GM12878 (cell line): ENCODE data around the gene GIMAP6. TPM values are rescaled to one million over a fixed set of nuclear protein-coding genes. Genes with fewer than 3 reads are reported as not detected.

Experiments
- ATAC-seq: fragments of 200-7000 bp; cut with Tn5 transposase; 3 replicates; pipeline ENCODE4 v1.9.1; 2020; ENCODE audit warnings: mild to moderate bottlenecking, moderate library complexity
- BruUV-seq: library from RNA; stranded (reverse); fragments of 400-500 nt; replicated peaks from 2 replicates; lab custom pipeline; 2021; lab: Mats Ljungman, UMichigan
- CTCF ChIA-PET: fragments of 300-600 bp; sonication (Branson Sonifier 250); formaldehyde crosslinking; extraction: SDS; loops from one replicate; lab custom pipeline; 2021; ENCODE audit warnings: inconsistent platforms; lab: Yijun Ruan, JAX
- POLR2A ChIA-PET: fragments of 350-600 bp; formaldehyde crosslinking; extraction: SDS; loops from one replicate; lab custom pipeline; 2021; ENCODE audit warnings: inconsistent platforms; lab: Charles Lee
- RAD21 ChIA-PET: fragments of 300-600 bp; sonication (Branson Sonifier 250); formaldehyde crosslinking; loops from one replicate; lab custom pipeline; 2023; ENCODE audit warnings: antibody characterized with exemption; ENCODE audit not compliant: unreplicated experiment; lab: Charles Lee
- SMC1A ChIA-PET: fragments of 300-600 bp; sonication (Branson Sonifier 250); formaldehyde crosslinking; loops from one replicate; lab custom pipeline; 2023; ENCODE audit not compliant: unreplicated experiment, uncharacterized antibody; lab: Charles Lee
- DNase-seq: peaks from one replicate; pipeline ENCODE4 v3.0.0-alpha.2; 2011; ENCODE audit warnings: low read depth, low spot score
- FAIRE-seq: peaks from 3 replicates; lab custom pipeline; 2011; peaks lifted over from hg19 to GRCh38; lab: Jason Lieb, UNC
- H2AFZ ChIP-seq: 2 replicates; pipeline ENCODE4 v1.6.0; 2011; ENCODE audit warnings: low read depth, low read length, control low read depth; ENCODE audit not compliant: control insufficient read depth
- H3K27ac ChIP-seq: 2 replicates; pipeline ENCODE4 v1.5.1; 2011; ENCODE audit warnings: control low read depth; ENCODE audit not compliant: control insufficient read depth, insufficient read depth
- H3K27me3 ChIP-seq, 2 experiments: replicated peaks in 1 of 2; 2 replicates each; pipeline versions ENCODE4 v1.6.0 to v1.6.1; 2011; ENCODE audit warnings: low read length in 1 of 2; ENCODE audit not compliant: control insufficient read depth in 2 of 2, insufficient read depth in 2 of 2
- H3K36me3 ChIP-seq, 2 experiments: 2 replicates each; pipeline ENCODE4 v1.5.1; 2011; ENCODE audit warnings: low read length in 1 of 2; ENCODE audit not compliant: control insufficient read depth in 2 of 2, insufficient read depth in 2 of 2
- H3K4me1 ChIP-seq: 2 replicates; pipeline ENCODE4 v1.6.1; 2011; ENCODE audit warnings: mild to moderate bottlenecking, low read length, moderate library complexity, mixed read lengths; ENCODE audit not compliant: control insufficient read depth, insufficient read depth
- H3K4me2 ChIP-seq: 2 replicates; pipeline ENCODE4 v1.6.0; 2011; ENCODE audit warnings: control low read depth; ENCODE audit not compliant: control insufficient read depth, insufficient read depth
- H3K4me3 ChIP-seq: fragments of 200-600 bp; sonication (generic); 2 replicates; pipeline ENCODE4 v1.5.1; 2016
- H3K79me2 ChIP-seq: 2 replicates; pipeline ENCODE4 v1.6.0; 2011; ENCODE audit warnings: low read length; ENCODE audit not compliant: control insufficient read depth, insufficient read depth
- H3K9ac ChIP-seq: 2 replicates; pipeline ENCODE4 v1.8.0; 2011; ENCODE audit warnings: low read length, control low read depth, mixed read lengths; ENCODE audit not compliant: control insufficient read depth, insufficient read depth
- H3K9me3 ChIP-seq: replicated peaks from 3 replicates; pipeline ENCODE4 v1.5.1; 2011; ENCODE audit warnings: mild to moderate bottlenecking, low read length; ENCODE audit not compliant: control insufficient read depth, insufficient read depth
- H4K20me1 ChIP-seq: 2 replicates; pipeline ENCODE4 v1.6.0; 2011; ENCODE audit not compliant: control insufficient read depth, insufficient read depth
- ATF2 ChIP-seq: IDR thresholded peaks from 2 replicates; pipeline ENCODE4 v1.6.1; 2012; ENCODE audit warnings: low read length, inconsistent platforms
- BCL11A ChIP-seq: IDR thresholded peaks from 2 replicates; pipeline ENCODE4 v1.6.1; 2011; ENCODE audit warnings: low read depth, low read length
- CEBPB ChIP-seq, 2 experiments: fragments of 150-350 bp in 1 of 2; IDR thresholded peaks; 2 replicates each; pipeline ENCODE4 v1.6.1; 2012 to 2014; ENCODE audit warnings: low read depth in 2 of 2, low read length in 2 of 2, borderline replicate concordance in 1 of 2, inconsistent platforms in 1 of 2
- CREB1 ChIP-seq: IDR thresholded peaks from 2 replicates; pipeline ENCODE4 v1.6.1; 2012; ENCODE audit warnings: low read depth, mild to moderate bottlenecking, inconsistent platforms
- FOS ChIP-seq: IDR thresholded peaks from 3 replicates; pipeline ENCODE4 v1.6.1; 2011; ENCODE audit warnings: borderline replicate concordance; ENCODE audit not compliant: insufficient read length; ENCODE audit errors: extremely low read depth
- HDGF ChIP-seq: fragments of 450-650 bp; IDR thresholded peaks from 2 replicates; pipeline ENCODE4 v1.6.1; 2016; ENCODE audit warnings: antibody characterized with exemption
- KDM1A ChIP-seq: fragments of 200-600 bp; sonication (generic); IDR thresholded peaks from 2 replicates; pipeline ENCODE4 v1.6.1; 2016; ENCODE audit warnings: borderline replicate concordance
- PAX5 ChIP-seq: IDR thresholded peaks from 2 replicates; pipeline ENCODE4 v1.6.1; 2011; ENCODE audit warnings: low read depth, low read length, borderline replicate concordance
- RCOR1 ChIP-seq: conservative IDR thresholded peaks from 2 replicates; pipeline ENCODE4 v1.6.1; 2012; ENCODE audit warnings: low read depth, low read length, improper control_type of control experiment
- SIN3A ChIP-seq: IDR thresholded peaks from 2 replicates; pipeline ENCODE4 v1.6.1; 2012; ENCODE audit warnings: low read depth, low read length, improper control_type of control experiment
- SMAD1 ChIP-seq: fragments of 450-650 bp; IDR thresholded peaks from 2 replicates; pipeline ENCODE4 v1.6.1; 2018; ENCODE audit warnings: mild to moderate bottlenecking, low read depth; ENCODE audit not compliant: partially characterized antibody
- SREBF2 ChIP-seq: IDR thresholded peaks from 2 replicates; pipeline ENCODE4 v1.6.1; 2012; ENCODE audit warnings: mild to moderate bottlenecking, low read length
- TAF1 ChIP-seq: IDR thresholded peaks from 2 replicates; pipeline ENCODE4 v1.6.1; 2011; ENCODE audit warnings: mild to moderate bottlenecking, low read depth, low read length, borderline replicate concordance
- TBL1XR1 ChIP-seq: IDR thresholded peaks from 2 replicates; pipeline ENCODE4 v1.6.1; 2012; ENCODE audit warnings: low read depth, low read length, improper control_type of control experiment
- TCF3 ChIP-seq: IDR thresholded peaks from 2 replicates; pipeline ENCODE4 v1.6.1; 2012; ENCODE audit warnings: low read depth, mild to moderate bottlenecking, low read length, borderline replicate concordance; ENCODE audit not compliant: insufficient read depth
- ZSCAN29 ChIP-seq: fragments of 450-650 bp; IDR thresholded peaks from 2 replicates; pipeline ENCODE4 v1.6.1; 2017; ENCODE audit warnings: mild to moderate bottlenecking, moderate library complexity
- WGBS: methylation state at CpG from one replicate; pipeline ENCODE4 v1.1.6; 2016; ENCODE audit warnings: low lambda C conversion rate; ENCODE audit not compliant: insufficient replicate concordance, insufficient coverage; ENCODE audit errors: missing lambda C conversion rate; 5-methylcytosine and 5-hydroxymethylcytosine counted together
- in situ Hi-C: fragments of 300-500 bp; cut with MboI; formaldehyde crosslinking; loops from 9 replicates; pipeline ENCODE4 v1.14.3; 2018; ENCODE audit warnings: mixed read lengths
- intact Hi-C: fragments of 100-400 bp; cut with micrococcal nuclease; formaldehyde crosslinking; loops from one replicate; pipeline ENCODE4 v1.14.2; 2022; ENCODE audit not compliant: unreplicated experiment
- polyA plus RNA-seq, 11 experiments: library from polyadenylated mRNA; depleted of rRNA in 4 of 11; unstranded in 6 of 11; stranded (reverse) in 5 of 11; fragments of >200 nt; fragmentation: Nextera tagmentation in 4 of 11; fragmentation: Illumina TruSeq in 1 of 11; extraction: Ambion mirVana in 4 of 11; extraction: Trizol in 1 of 11; gene quantifications; 1 replicate in 1 of 11; 2 replicates in 10 of 11; pipeline versions ENCODE4 v1.2.1 to v1.2.3, GENCODE V29; 2011 to 2016; ENCODE audit warnings: inconsistent platforms in 2 of 11, missing spikeins in 2 of 11, low read depth in 1 of 11
- total RNA-seq, 4 experiments: library from RNA; depleted of rRNA in 3 of 4; stranded (reverse); fragments of >200 nt in 3 of 4; fragmentation: Illumina TruSeq in 1 of 4; extraction: Trizol in 1 of 4; gene quantifications; 2 replicates each; pipeline versions ENCODE4 v1.2.1 to v1.2.3, GENCODE V29; 2013 to 2021
- TF ChIP-seq, protein P1 (sequence below): IDR thresholded peaks from 2 replicates; pipeline ENCODE4 v1.6.1; 2012; ENCODE audit warnings: low read depth, low read length, improper control_type of control experiment
- TF ChIP-seq, protein P2 (sequence below): fragments of 150-350 bp; IDR thresholded peaks from 2 replicates; pipeline ENCODE4 v1.6.1; 2014; ENCODE audit warnings: mild to moderate bottlenecking, low read depth, low read length

GIMAP6 gene
- total and polyA plus RNA-seq, 10 of the 15 experiments (the other 5 are each of a cell fraction or from before 2014, with no cell fraction given), result 6.2 to 49.2 (median 35.4) TPM

DNA sequence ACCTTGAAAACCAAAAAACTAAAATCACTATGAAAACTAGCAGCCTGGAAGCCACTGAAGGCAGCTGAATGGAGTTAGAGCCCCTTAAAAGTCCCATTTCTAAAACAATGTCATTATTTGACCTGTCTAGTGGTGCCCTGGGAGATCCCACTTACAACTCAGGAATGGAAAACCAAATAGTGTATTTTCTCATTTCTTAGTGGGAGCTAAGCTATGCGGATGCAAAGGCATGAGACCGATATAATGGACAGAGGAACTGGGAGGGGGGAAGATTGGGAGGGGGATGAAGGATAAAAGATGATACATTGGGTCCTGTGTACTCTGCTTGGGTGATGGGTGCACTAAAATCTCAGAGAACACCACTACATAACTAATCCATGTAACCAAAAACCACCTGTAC is 43.5 kb upstream of the GIMAP6 start:
- 72% methylated on average over 2 of the region's 2 CpGs for WGBS
- no peak overlapping the region; the same call in none of the 2 replicates for H3K4me2 ChIP-seq
- H3K27me3 ChIP-seq, result no peaks in the 10 kb centered on the region
- no peaks in the 10 kb centered on the region for H4K20me1 ChIP-seq
- peaks cover 10% of the 10 kb centered on the region for H3K4me1 ChIP-seq
- H3K9me3 ChIP-seq, result peaks cover 6% of the 10 kb centered on the region; the same call in 2 of the 3 replicates
- H3K9ac ChIP-seq, result no peak overlapping the region
- H3K79me2 ChIP-seq, result no peaks in the 10 kb centered on the region
- ATAC-seq, result no peak
- ChIA-PET POLR2A (interaction anchor here (0.6 kb wide), 2 partner anchors 10 to 243 kb away, joined by 3 to 5 read pairs; no protein-coding TSS in a partner anchor), SMC1A (interaction anchor here (1.7 kb wide), 1 partner anchor 15 kb away, joined by 5 read pairs; no protein-coding TSS in a partner anchor)
- intact Hi-C loops, result no loop called here
- no peak overlapping the region; the same call in 1 of the 2 replicates for H2AFZ ChIP-seq
- DNase-seq, result no peak
- no peak for FAIRE-seq
- no TSS peak for BruUV-seq
- TF ChIP-seq TAF1, result no peak
- no peak for TF ChIP-seq SIN3A
- TF ChIP-seq, protein P1, sequence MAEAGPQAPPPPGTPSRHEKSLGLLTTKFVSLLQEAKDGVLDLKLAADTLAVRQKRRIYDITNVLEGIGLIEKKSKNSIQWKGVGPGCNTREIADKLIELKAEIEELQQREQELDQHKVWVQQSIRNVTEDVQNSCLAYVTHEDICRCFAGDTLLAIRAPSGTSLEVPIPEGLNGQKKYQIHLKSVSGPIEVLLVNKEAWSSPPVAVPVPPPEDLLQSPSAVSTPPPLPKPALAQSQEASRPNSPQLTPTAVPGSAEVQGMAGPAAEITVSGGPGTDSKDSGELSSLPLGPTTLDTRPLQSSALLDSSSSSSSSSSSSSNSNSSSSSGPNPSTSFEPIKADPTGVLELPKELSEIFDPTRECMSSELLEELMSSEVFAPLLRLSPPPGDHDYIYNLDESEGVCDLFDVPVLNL, result no peak
- TF ChIP-seq SMAD1, result no peak
- no peak for TF ChIP-seq ATF2
- no peak for TF ChIP-seq CEBPB (IDR thresholded peaks at IDR 0.05; ENCODE audit: borderline replicate concordance in 1 of 2, low read depth in 2 of 2, low read length in 2 of 2)
- TF ChIP-seq RCOR1, result no peak
- no peak for TF ChIP-seq CREB1
- TF ChIP-seq SREBF2, result no peak
- TF ChIP-seq, protein P2, sequence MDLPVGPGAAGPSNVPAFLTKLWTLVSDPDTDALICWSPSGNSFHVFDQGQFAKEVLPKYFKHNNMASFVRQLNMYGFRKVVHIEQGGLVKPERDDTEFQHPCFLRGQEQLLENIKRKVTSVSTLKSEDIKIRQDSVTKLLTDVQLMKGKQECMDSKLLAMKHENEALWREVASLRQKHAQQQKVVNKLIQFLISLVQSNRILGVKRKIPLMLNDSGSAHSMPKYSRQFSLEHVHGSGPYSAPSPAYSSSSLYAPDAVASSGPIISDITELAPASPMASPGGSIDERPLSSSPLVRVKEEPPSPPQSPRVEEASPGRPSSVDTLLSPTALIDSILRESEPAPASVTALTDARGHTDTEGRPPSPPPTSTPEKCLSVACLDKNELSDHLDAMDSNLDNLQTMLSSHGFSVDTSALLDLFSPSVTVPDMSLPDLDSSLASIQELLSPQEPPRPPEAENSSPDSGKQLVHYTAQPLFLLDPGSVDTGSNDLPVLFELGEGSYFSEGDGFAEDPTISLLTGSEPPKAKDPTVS, result no peak
- TF ChIP-seq TBL1XR1, result no peak
- no peak for TF ChIP-seq TCF3
- TF ChIP-seq ZSCAN29, result no peak
- TF ChIP-seq PAX5, result no peak
- no peak for TF ChIP-seq HDGF
- no peak for TF ChIP-seq KDM1A
- no peak for TF ChIP-seq FOS
- no peak for TF ChIP-seq BCL11A
- TF ChIP-seq, all 136 proteins: peak for 0
- H3K36me3 ChIP-seq, result no peaks in the 10 kb centered on the region
- in situ Hi-C loops, result no loop called here
- 0 out of 2 replicates have a peak overlapping the region, but pooled peaks have one; percentile 46 for H3K27ac ChIP-seq
- CTCF ChIA-PET, result interaction anchor here (0.6 kb wide), 2 partner anchors 53 to 251 kb away, joined by 3 to 4 read pairs; no protein-coding TSS in a partner anchor
- H3K4me3 ChIP-seq, result no peak overlapping the region
- RAD21 ChIA-PET, result interaction anchor here (0.7 kb wide), 1 partner anchor 11 kb away, joined by 5 read pairs; no protein-coding TSS in a partner anchor
